ENCODE measurements around the gene CACNA1A. TPM values are rescaled to one million over a fixed set of nuclear protein-coding genes. Genes with fewer than 3 reads are reported as not detected.

Gene CACNA1A
- total RNA-seq, 1 donor from 2014 or later = 43.0 TPM

GRCh38 chr19:13544423-13544822, 38.1 kb upstream of the CACNA1A start:
- H3K4me1 Mint-ChIP-seq (ENCODE audit: low read depth) = no peaks in the 10 kb centered on the region
- H3K9me3 Mint-ChIP-seq (ENCODE audit: low read depth) = no peaks in the 10 kb centered on the region
- no peak overlapping the region for H3K27ac Mint-ChIP-seq
- H3K36me3 Mint-ChIP-seq (ENCODE audit: insufficient read depth) = no peaks in the 10 kb centered on the region
- no peak for TF ChIP-seq CTCF (IDR thresholded peaks at IDR 0.05; ENCODE audit: unreplicated experiment)
- peaks cover 12% of the 10 kb centered on the region for H3K27me3 Mint-ChIP-seq
- no peak for DNase-seq (ENCODE audit: low spot score, unreplicated experiment)
- H3K4me3 Mint-ChIP-seq (ENCODE audit: low read depth) = no peak overlapping the region

GRCh38 chr19:13541554-13541953, 35.3 kb upstream of the CACNA1A start:
- H3K27me3 Mint-ChIP-seq = peaks cover 17% of the 10 kb centered on the region
- no peak for DNase-seq (ENCODE audit: low spot score, unreplicated experiment)
- H3K4me1 Mint-ChIP-seq (ENCODE audit: low read depth) = no peaks in the 10 kb centered on the region
- H3K36me3 Mint-ChIP-seq (ENCODE audit: insufficient read depth) = no peaks in the 10 kb centered on the region
- H3K27ac Mint-ChIP-seq = no peak overlapping the region
- no peak overlapping the region for H3K4me3 Mint-ChIP-seq (ENCODE audit: low read depth)
- no peak for TF ChIP-seq CTCF (IDR thresholded peaks at IDR 0.05; ENCODE audit: unreplicated experiment)
- H3K9me3 Mint-ChIP-seq (ENCODE audit: low read depth) = no peaks in the 10 kb centered on the region

GRCh38 chr19:13539332-13539731, 33.1 kb upstream of the CACNA1A start:
- no peaks in the 10 kb centered on the region for H3K9me3 Mint-ChIP-seq (ENCODE audit: low read depth)
- peaks cover 20% of the 10 kb centered on the region for H3K27me3 Mint-ChIP-seq
- DNase-seq (ENCODE audit: low spot score, unreplicated experiment) = no peak
- H3K27ac Mint-ChIP-seq = no peak overlapping the region
- no peaks in the 10 kb centered on the region for H3K36me3 Mint-ChIP-seq (ENCODE audit: insufficient read depth)
- no peak for TF ChIP-seq CTCF (IDR thresholded peaks at IDR 0.05; ENCODE audit: unreplicated experiment)
- H3K4me1 Mint-ChIP-seq (ENCODE audit: low read depth) = no peaks in the 10 kb centered on the region
- H3K4me3 Mint-ChIP-seq (ENCODE audit: low read depth) = no peak overlapping the region

GRCh38 chr19:13538601-13539253, 32.4 kb upstream of the CACNA1A start:
- Mint-ChIP-seq H3K27me3 (peaks cover 25% of the 10 kb centered on the region), H3K4me1 (ENCODE audit: low read depth) (no peaks in the 10 kb centered on the region), H3K36me3 (ENCODE audit: insufficient read depth) (no peaks in the 10 kb centered on the region), H3K9me3 (ENCODE audit: low read depth) (no peaks in the 10 kb centered on the region), H3K4me3 (ENCODE audit: low read depth) (no peak overlapping the region), H3K27ac (no peak overlapping the region)
- no peak for TF ChIP-seq CTCF (IDR thresholded peaks at IDR 0.05; ENCODE audit: unreplicated experiment)
- DNase-seq (ENCODE audit: low spot score, unreplicated experiment) = no peak

GRCh38 chr19:13537454-13537853, 31.2 kb upstream of the CACNA1A start:
- Mint-ChIP-seq H3K4me1 (ENCODE audit: low read depth) (no peaks in the 10 kb centered on the region), H3K9me3 (ENCODE audit: low read depth) (no peaks in the 10 kb centered on the region), H3K27ac (no peak overlapping the region), H3K4me3 (ENCODE audit: low read depth) (no peak overlapping the region), H3K36me3 (ENCODE audit: insufficient read depth) (no peaks in the 10 kb centered on the region), H3K27me3 (peaks cover 21% of the 10 kb centered on the region)
- DNase-seq (ENCODE audit: low spot score, unreplicated experiment) = no peak
- TF ChIP-seq CTCF (IDR thresholded peaks at IDR 0.05; ENCODE audit: unreplicated experiment) = no peak

Measured in progenitor cell of endocrine pancreas (in vitro differentiated cells).